Tongue (tissue), 2 donors: ENCODE measurements around the gene CAT. TPM values are rescaled to one million over a fixed set of nuclear protein-coding genes. Genes with fewer than 3 reads are reported as not detected.

Source experiments
- DNase-seq: peaks from one replicate; pipeline ENCODE4 v3.0.0-alpha.2; 2015
- total RNA-seq: library from RNA; depleted of rRNA; stranded (reverse); fragments of >200 nt; gene quantifications from one replicate; pipeline ENCODE4 v1.2.3, GENCODE V29; 2014

The CAT gene
- total RNA-seq, 1 donor from 2014 or later = 118 TPM

GRCh38 chr11:34425867-34426266, 12.9 kb upstream of the CAT start:
- no peak for DNase-seq

GRCh38 chr11:34426766-34427185, 12.0 kb upstream of the CAT start:
- peak; percentile 79 for DNase-seq

GRCh38 chr11:34427186-34427805, 11.4 kb upstream of the CAT start:
- DNase-seq = no peak

GRCh38 chr11:34431979-34432378, 6.8 kb upstream of the CAT start:
- no peak for DNase-seq

GRCh38 chr11:34432822-34433221, 5.9 kb upstream of the CAT start:
- DNase-seq = no peak

- no peak for DNase-seq
Observed at GRCh38 chr11:34433899-34434298, 4.8 kb upstream of the CAT start.

- DNase-seq = no peak
Observed at GRCh38 chr11:34437224-34438125, 1.3 kb upstream of the CAT start.

- no peak for DNase-seq
Observed at GRCh38 chr11:34439610-34440198, 970 bp downstream of the CAT start.

GRCh38 chr11:34441814-34442213, 3.1 kb downstream of the CAT start:
- no peak for DNase-seq

GRCh38 chr11:34443136-34443535, 4.4 kb downstream of the CAT start:
- no peak for DNase-seq

GRCh38 chr11:34444428-34444827, 5.7 kb downstream of the CAT start:
- DNase-seq = no peak

GRCh38 chr11:34445956-34446355, 7.2 kb downstream of the CAT start:
- DNase-seq = no peak

GRCh38 chr11:34446386-34446785, 7.7 kb downstream of the CAT start:
- DNase-seq = no peak

GRCh38 chr11:34447044-34447443, 8.3 kb downstream of the CAT start:
- DNase-seq = no peak

GRCh38 chr11:34448223-34448994, 9.7 kb downstream of the CAT start:
- DNase-seq = peak; percentile 26

GRCh38 chr11:34449013-34449412, 10.3 kb downstream of the CAT start:
- no peak for DNase-seq

- no peak for DNase-seq
Observed at GRCh38 chr11:34451053-34451452, 12.3 kb downstream of the CAT start.

- DNase-seq = no peak
Observed at GRCh38 chr11:34454308-34455032, 15.7 kb downstream of the CAT start.

- no peak for DNase-seq
Observed at GRCh38 chr11:34457607-34458006, 18.9 kb downstream of the CAT start.

GRCh38 chr11:34458525-34458924, 19.8 kb downstream of the CAT start:
- DNase-seq = no peak

GRCh38 chr11:34459507-34460162, 20.9 kb downstream of the CAT start:
- DNase-seq = no peak
